ENCODE results near the gene NAA25. TPM values are rescaled to one million over a fixed set of nuclear protein-coding genes. Genes with fewer than 3 reads are reported as not detected.
A peak's percentile ranks its signal among the peaks of the same experiment; 100 is the strongest.

The NAA25 gene
- total RNA-seq, 4 donors from 2014 or later, result 22.4 to 37.1 (median 24.7) TPM

- Histone ChIP-seq H3K27ac (peak within 1 kb of the TSS; percentile 69 to 85 (median 77)), H3K27me3 (no peaks in the 10 kb centered on the region), H3K4me3 (replicated peaks in 1 of 3) (peak within 1 kb of the TSS; percentile 55 to 97 (median 76)), H3K36me3 (no peaks in the 10 kb centered on the region), H3K9me3 (no peaks in the 10 kb centered on the region), H3K4me1 (peaks cover 18 to 38% of the 10 kb centered on the region in 2 donors)
- DNase-seq, result peak; percentile 98
- TF ChIP-seq CTCF (IDR thresholded peaks at IDR 0.05), result no peak
- TF ChIP-seq POLR2A (IDR thresholded peaks at IDR 0.05), result peak; percentile 72 to 99
- 0% methylated on average over 14 to 23 of the region's 63 CpGs for WGBS, 2 donors
- intact Hi-C loops (cut with DNase I), result no loop called here
These were observed 16.8 kb upstream of the NAA25 start, which contains the start of gene TRAFD1 for GRCh38 chr12:112125250-112125999. Gene TRAFD1 (plus strand): TSS chr12:112125560. CDS start chr12:112130523, 4,963 bp downstream.

GRCh38 chr12:112124918-112125249 lies 16.3 kb upstream of the NAA25 start:
- DNase-seq, result no peak
- Histone ChIP-seq H3K27me3 (no peaks in the 10 kb centered on the region), H3K4me3 (replicated peaks in 1 of 3) (no peak overlapping the region), H3K27ac (no peak overlapping the region), H3K9me3 (no peaks in the 10 kb centered on the region), H3K36me3 (no peaks in the 10 kb centered on the region), H3K4me1 (peaks cover 12 to 33% of the 10 kb centered on the region in 2 donors)
- intact Hi-C loops (cut with DNase I), result no loop called here
- WGBS, 2 donors, result 7 to 21% methylated on average over 1 of the region's 1 CpG
- TF ChIP-seq CTCF (IDR thresholded peaks at IDR 0.05), result no peak
- no peak for TF ChIP-seq POLR2A (IDR thresholded peaks at IDR 0.05)

GRCh38 chr12:112122823-112123690 lies 14.5 kb upstream of the NAA25 start:
- intact Hi-C loops (cut with DNase I), result no loop called here
- Histone ChIP-seq H3K36me3 (no peaks in the 10 kb centered on the region), H3K4me1 (peaks cover 11 to 26% of the 10 kb centered on the region in 2 donors), H3K27ac (no peak overlapping the region), H3K4me3 (replicated peaks in 1 of 3) (no peak overlapping the region), H3K9me3 (no peaks in the 10 kb centered on the region), H3K27me3 (no peaks in the 10 kb centered on the region)
- TF ChIP-seq POLR2A (IDR thresholded peaks at IDR 0.05) (no peak), CTCF (IDR thresholded peaks at IDR 0.05) (no peak)
- no peak for DNase-seq
- 71 to 76% methylated on average over 12 of the region's 12 CpGs for WGBS, 2 donors

GRCh38 chr12:112121780-112122565 lies 13.4 kb upstream of the NAA25 start:
- Histone ChIP-seq H3K4me1 (peaks cover 11 to 16% of the 10 kb centered on the region in 2 donors), H3K36me3 (no peaks in the 10 kb centered on the region), H3K27me3 (no peaks in the 10 kb centered on the region), H3K27ac (peak overlapping the region in 2 of 3 donors; percentile 20 to 21), H3K4me3 (replicated peaks in 1 of 3) (no peak overlapping the region), H3K9me3 (no peaks in the 10 kb centered on the region)
- 59 to 67% methylated on average over 11 of the region's 11 CpGs for WGBS, 2 donors
- intact Hi-C loops (cut with DNase I), result no loop called here
- peak; percentile 79 to 87 for DNase-seq
- TF ChIP-seq CTCF (IDR thresholded peaks at IDR 0.05), result no peak
- TF ChIP-seq POLR2A (IDR thresholded peaks at IDR 0.05), result no peak
